ENCODE results near the gene HELZ. TPM values are rescaled to one million over a fixed set of nuclear protein-coding genes. Genes with fewer than 3 reads are reported as not detected.

Gene HELZ
- total and polyA plus RNA-seq, 2 of the 8 experiments (the other 6 are each of a cell fraction or from before 2014, with no cell fraction given) = 10.0 to 48.7 TPM

DNA sequence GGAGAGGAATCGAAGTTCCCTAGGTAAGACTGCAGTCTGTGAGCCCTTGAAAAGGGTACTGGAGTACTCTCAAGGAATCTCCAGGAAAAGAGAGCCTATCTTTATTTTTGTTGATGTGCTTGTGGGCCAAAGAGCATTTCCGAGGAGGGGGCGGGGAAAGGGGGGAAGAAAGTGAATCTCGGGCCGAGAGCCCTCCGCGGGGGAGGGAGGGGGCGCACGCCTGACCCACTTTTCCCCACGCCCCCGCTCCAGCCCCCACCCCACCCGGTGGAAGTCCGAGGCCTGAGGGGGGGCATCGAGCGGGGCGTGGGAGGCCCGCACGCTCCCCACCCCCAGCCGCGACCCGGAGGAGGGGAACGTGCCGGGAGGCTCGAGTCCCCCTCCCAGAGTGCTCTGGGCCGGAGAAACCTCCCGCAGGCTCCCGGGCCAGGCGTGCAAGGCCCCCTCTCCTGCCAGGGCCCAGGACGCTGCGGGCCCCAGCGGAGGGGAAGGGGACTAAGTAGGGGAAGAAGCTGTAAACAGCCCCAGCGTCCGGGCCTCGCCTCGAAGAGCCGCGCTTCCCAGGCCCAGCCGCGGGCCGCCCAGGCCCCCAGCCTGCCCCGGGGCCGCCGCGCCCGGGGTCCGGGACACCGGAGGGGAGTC, 444 bp downstream of the HELZ start:
- H4K91ac ChIP-seq (replicated peaks; ENCODE audit: insufficient read length, low read length) = no peak overlapping the region
- H3K4me2 ChIP-seq (ENCODE audit: insufficient read depth in 1 of 2, low read depth in 2 of 2, low read length in 2 of 2) = peak overlapping the region; percentile 78 to 86
- H3K79me2 ChIP-seq (ENCODE audit: control insufficient read depth in 1 of 2, insufficient read depth in 2 of 2, low read length in 2 of 2) = peaks cover 0 to 37% of the 10 kb centered on the region in 2 experiments; a peak in 2 of 4 replicates
- H3K9me3 ChIP-seq (ENCODE audit: insufficient read depth in 2 of 2, low read depth in 1 of 2, low read length in 1 of 2) = no peaks in the 10 kb centered on the region
- ChIA-PET CTCF (ENCODE audit: partially characterized antibody) (interaction anchor here (1.5 kb wide), 2 partner anchors 23 to 49 kb away, joined by 3 to 5 read pairs; no protein-coding TSS in a partner anchor), POLR2A (ENCODE audit: partially characterized antibody) (interaction anchor here (0.6 to 1.6 kb wide), 8 partner anchors 11 to 473 kb away, joined by 3 to 7 read pairs (median 4); partner anchors contain the start of gene NOL11)
- peak overlapping the region; percentile 37; the same call in 1 of the 2 replicates for H3K27ac ChIP-seq (ENCODE audit: low read depth, low read length)
- no peaks in the 10 kb centered on the region for H3K27me3 ChIP-seq (replicated peaks in 1 of 4; ENCODE audit: control insufficient read depth in 3 of 4, extremely low read depth in 1 of 4, insufficient read depth in 3 of 4, low read length in 3 of 4)
- H3K79me1 ChIP-seq (ENCODE audit: low read depth, low read length) = no peaks in the 10 kb centered on the region
- no peak overlapping the region for H3K4ac ChIP-seq (replicated peaks; ENCODE audit: insufficient read length, low read depth, low read length)
- no peak overlapping the region for H2BK20ac ChIP-seq (ENCODE audit: low read length)
- H2BK12ac ChIP-seq (ENCODE audit: low read depth, low read length) = no peak overlapping the region
- FAIRE-seq (no peak), DNase-seq (ENCODE audit: low read depth in 1 of 2, low spot score in 2 of 2) (no peak)
- peak overlapping the region; percentile 36 for H4K5ac ChIP-seq (ENCODE audit: insufficient read length, low read depth, low read length)
- H3K4me3 ChIP-seq (ENCODE audit: extremely low read depth in 1 of 4, insufficient read depth in 2 of 4, low read depth in 3 of 4, low read length in 4 of 4) = peak overlapping the region; percentile 66 to 96 (median 84)
- peaks cover 6 to 12% (median 9%) of the 10 kb centered on the region in 4 experiments for H3K4me1 ChIP-seq (replicated peaks in 1 of 4; ENCODE audit: control insufficient read depth in 3 of 4, insufficient read depth in 4 of 4, low read length in 3 of 4)
- H3K23me2 ChIP-seq (ENCODE audit: low read depth, low read length) = peaks cover 7% of the 10 kb centered on the region
- H3K36me3 ChIP-seq (ENCODE audit: control insufficient read depth in 2 of 4, insufficient read depth in 4 of 4, low read length in 3 of 4) = peaks cover 0 to 8% (median 0%) of the 10 kb centered on the region in 4 experiments; a peak in 3 of 8 replicates
- H2BK5ac ChIP-seq (ENCODE audit: low read depth, low read length) = no peak overlapping the region
- no peak overlapping the region for H3K14ac ChIP-seq (ENCODE audit: insufficient read length)
- WGBS, 2 experiments (ENCODE audit: extremely low coverage in 1 of 2, insufficient coverage in 1 of 2, insufficient read length in 1 of 2, insufficient replicate concordance in 2 of 2, low coverage in 1 of 2, low lambda C conversion rate in 2 of 2, missing lambda C conversion rate in 1 of 2) = 6% methylated on average over 15 of the region's 47 CpGs; no CpG with 5 or more reads in 1 of the 2 experiments
- H2AK5ac ChIP-seq (ENCODE audit: low read depth, low read length) = no peak overlapping the region
- peak overlapping the region in 3 of 4 experiments; percentile 2 to 53 (median 41); a peak in 5 of 7 replicates for H3K9ac ChIP-seq (replicated peaks in 1 of 4; ENCODE audit: extremely low read depth in 1 of 4, low read depth in 3 of 4, low read length in 3 of 4)
- H4K8ac ChIP-seq (ENCODE audit: extremely low read depth, insufficient read depth, low read length) = peak overlapping the region; percentile 74; the same call in 1 of the 2 replicates
- no peak overlapping the region for H2AFZ ChIP-seq (ENCODE audit: low read length)
- no peak overlapping the region for H2BK120ac ChIP-seq (replicated peaks; ENCODE audit: low read depth, low read length)
- H3K18ac ChIP-seq (ENCODE audit: extremely low read depth, low read length) = no peak overlapping the region
- no peak overlapping the region for H3K23ac ChIP-seq (ENCODE audit: insufficient read length)
- no peak overlapping the region for H2BK15ac ChIP-seq (ENCODE audit: low read length)
- H3K56ac ChIP-seq (replicated peaks; ENCODE audit: insufficient read length, low read depth, low read length) = no peak overlapping the region
- no peaks in the 10 kb centered on the region for H4K20me1 ChIP-seq (replicated peaks in 1 of 2; ENCODE audit: control insufficient read depth in 1 of 2, insufficient read depth in 2 of 2, low read length in 2 of 2)
- TF ChIP-seq CBX5 (IDR thresholded peaks at IDR 0.05; ENCODE audit: low read depth, low read length) (no peak), GABPA (IDR thresholded peaks at IDR 0.05; ENCODE audit: borderline replicate concordance, insufficient read depth, low read length) (no peak), KDM5A (IDR thresholded peaks at IDR 0.05; ENCODE audit: low read length) (peak; percentile 58), CBX8 (IDR thresholded peaks at IDR 0.05; ENCODE audit: borderline replicate concordance, low read depth, low read length) (no peak), RBBP5 (IDR thresholded peaks at IDR 0.05; ENCODE audit: borderline replicate concordance, low read depth, low read length) (peak; percentile 92), ZNF274 (IDR thresholded peaks at IDR 0.05; ENCODE audit: borderline replicate concordance, extremely low read depth, low read length) (no peak), SIRT6 (IDR thresholded peaks at IDR 0.05; ENCODE audit: low read length) (no peak), POLR2AphosphoS5 (IDR thresholded peaks at IDR 0.05; ENCODE audit: low read depth, low read length) (no peak), HDAC2 (IDR thresholded peaks at IDR 0.05; ENCODE audit: borderline replicate concordance in 1 of 2, low read depth in 2 of 2, low read length in 2 of 2) (no peak; a peak in 1 of 4 replicates), RAD21 (IDR thresholded peaks at IDR 0.05 in 1 of 2, conservative IDR thresholded peaks at IDR 0.05 in 1 of 2; ENCODE audit: low read depth in 2 of 2, low read length in 2 of 2) (no peak), KDM4A (IDR thresholded peaks at IDR 0.05; ENCODE audit: low read depth, low read length, severe bottlenecking) (peak; percentile 3)
